K562 (cell line): Measurements from ENCODE around the gene WLS. TPM values are rescaled to one million over a fixed set of nuclear protein-coding genes. Genes with fewer than 3 reads are reported as not detected.

Experiments used
- CBFA2T3 ChIP-seq: fragments of 450-650 bp; IDR thresholded peaks from 2 replicates; pipeline ENCODE4 v1.6.1; 2017
- CTCF ChIP-seq, 3 experiments: IDR thresholded peaks in 2 of 3; conservative IDR thresholded peaks in 1 of 3; 2 replicates each; pipeline ENCODE4 v1.5.1; 2011 to 2012; ENCODE audit warnings: low read length in 3 of 3, mild to moderate bottlenecking in 3 of 3, control low read depth in 2 of 3, improper control_type of control experiment in 1 of 3, inconsistent platforms in 1 of 3, low read depth in 1 of 3, mixed read lengths in 1 of 3, moderate library complexity in 1 of 3; ENCODE audit not compliant: insufficient read depth in 2 of 3
- FOXA3 ChIP-seq, 2 experiments: fragments of 450-650 bp in 1 of 2; sonication (generic) in 1 of 2; formaldehyde crosslinking; IDR thresholded peaks in 1 of 2; conservative IDR thresholded peaks in 1 of 2; 2 replicates each; pipeline versions ENCODE4 v1.4.0 to v1.8.0; 2020 to 2022; ENCODE audit warnings: mild to moderate bottlenecking in 2 of 2, missing genetic modification reagents in 1 of 2
- KAT2B ChIP-seq: IDR thresholded peaks from one replicate; pipeline ENCODE4 v1.6.1; 2012; ENCODE audit warnings: low read depth, mild to moderate bottlenecking, control low read depth, inconsistent platforms, low read length, moderate library complexity
- KLF10 ChIP-seq: fragments of 250-450 bp; sonication (Bioruptor Pico); IDR thresholded peaks from 2 replicates; pipeline ENCODE4 v1.6.1; 2021; ENCODE audit warnings: matching md5 sums
- PHB2 ChIP-seq: fragments of 450-650 bp; IDR thresholded peaks from 2 replicates; pipeline ENCODE4 v1.6.1; 2017; ENCODE audit warnings: low read depth
- PREB ChIP-seq: sonication (generic); formaldehyde crosslinking; IDR thresholded peaks from 2 replicates; pipeline ENCODE4 v1.8.1; 2023; ENCODE audit warnings: mild to moderate bottlenecking, missing genetic modification reagents
- SIX5 ChIP-seq, 2 experiments: IDR thresholded peaks; 2 replicates each; pipeline ENCODE4 v1.6.1; 2011; ENCODE audit warnings: low read length in 2 of 2, borderline replicate concordance in 1 of 2, low read depth in 1 of 2, mild to moderate bottlenecking in 1 of 2, moderate library complexity in 1 of 2; ENCODE audit not compliant: insufficient read depth in 1 of 2
- U2AF2 ChIP-seq: fragments of 200-400 bp; formaldehyde crosslinking; optimal IDR thresholded peaks from 2 replicates; pipeline ENCODE3; 2017; ENCODE audit warnings: low read depth, mild to moderate bottlenecking, low read length
- ZNF354B ChIP-seq: fragments of 250-450 bp; sonication (Bioruptor Pico); IDR thresholded peaks from 2 replicates; pipeline ENCODE4 v1.4.0; 2020
- ZNF778 ChIP-seq: fragments of 450-650 bp; formaldehyde crosslinking; IDR thresholded peaks from 2 replicates; pipeline ENCODE4 v1.4.0; 2020; ENCODE audit warnings: mild to moderate bottlenecking, moderate library complexity
- polyA plus RNA-seq, 8 experiments: library from polyadenylated mRNA; depleted of rRNA in 4 of 8; stranded (reverse) in 5 of 8; unstranded in 3 of 8; fragments of >200 nt; fragmentation: Nextera tagmentation in 2 of 8; fragmentation: Illumina TruSeq in 1 of 8; extraction: Ambion mirVana in 2 of 8; extraction: Trizol in 1 of 8; gene quantifications; 2 replicates each; pipeline versions ENCODE4 v1.2.1 to v1.2.3, GENCODE V29; 2011 to 2014; ENCODE audit warnings: inconsistent platforms in 1 of 8, missing spikeins in 1 of 8
- total RNA-seq, 7 experiments: library from RNA; depleted of rRNA in 6 of 7; stranded (reverse); fragments of >200 nt in 6 of 7; fragmentation: Illumina TruSeq in 2 of 7; extraction: Trizol in 2 of 7; gene quantifications; 2 replicates each; pipeline versions ENCODE4 v1.2.1 to v1.2.3, GENCODE V29; 2011 to 2021; ENCODE audit warnings: low replicate concordance in 1 of 7
- TF ChIP-seq, protein P1 (sequence below): fragments of 250-450 bp; sonication (Bioruptor Pico); IDR thresholded peaks from 2 replicates; pipeline ENCODE4 v1.8.0; 2022; ENCODE audit warnings: moderate library complexity, mild to moderate bottlenecking, inconsistent platforms
- TF ChIP-seq, protein P2 (sequence below): fragments of 250-450 bp; sonication (Bioruptor Pico); IDR thresholded peaks from 2 replicates; pipeline ENCODE4 v1.5.0; 2022; ENCODE audit warnings: mild to moderate bottlenecking

WLS gene
- total and polyA plus RNA-seq, 9 of the 15 experiments (the other 6 are each of a cell fraction or from before 2014, with no cell fraction given): 0.47 TPM; not detected in 8

DNA sequence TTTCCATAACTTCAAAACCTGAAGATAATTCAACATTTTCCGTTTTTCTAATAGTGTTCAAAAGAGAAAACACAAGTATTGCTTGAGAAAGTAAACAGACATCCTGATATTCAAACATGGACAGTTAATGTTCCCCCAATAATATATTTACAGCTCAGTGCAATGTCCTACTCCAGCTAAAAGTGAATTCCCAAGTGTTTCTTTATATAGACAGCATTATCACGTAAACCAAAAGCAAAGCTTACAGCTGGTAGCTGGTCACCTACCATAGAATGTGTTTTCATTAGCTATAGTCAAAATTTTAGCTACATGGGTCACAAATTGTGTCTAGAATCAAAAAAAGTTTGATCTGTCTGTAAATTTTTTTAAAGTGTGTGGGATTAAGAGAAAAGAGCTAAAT lies 34.9 kb downstream of the WLS start (continued):
- TF ChIP-seq PREB (CRISPR knock-in tag) (no peak), CTCF (IDR thresholded peaks at IDR 0.05 in 2 of 3, conservative IDR thresholded peaks at IDR 0.05 in 1 of 3; ENCODE audit: insufficient read depth in 2 of 3, low read depth in 1 of 3, low read length in 3 of 3) (no peak), CBFA2T3 (no peak), ZNF778 (no peak), KLF10 (CRISPR knock-in tag) (no peak), ZNF354B (CRISPR knock-in tag) (no peak), SIX5 (IDR thresholded peaks at IDR 0.05; ENCODE audit: borderline replicate concordance in 1 of 2, insufficient read depth in 1 of 2, low read depth in 1 of 2, low read length in 2 of 2) (no peak), KAT2B (no peak), FOXA3 (CRISPR knock-in tag; conservative IDR thresholded peaks at IDR 0.05 in 1 of 2, IDR thresholded peaks at IDR 0.05 in 1 of 2) (no peak), PHB2 (no peak), U2AF2 (no peak)
- TF ChIP-seq, protein P1, sequence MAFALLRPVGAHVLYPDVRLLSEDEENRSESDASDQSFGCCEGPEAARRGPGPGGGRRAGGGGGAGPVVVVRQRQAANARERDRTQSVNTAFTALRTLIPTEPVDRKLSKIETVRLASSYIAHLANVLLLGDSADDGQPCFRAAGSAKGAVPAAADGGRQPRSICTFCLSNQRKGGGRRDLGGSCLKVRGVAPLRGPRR (CRISPR knock-in tag): no peak
- TF ChIP-seq, protein P2, sequence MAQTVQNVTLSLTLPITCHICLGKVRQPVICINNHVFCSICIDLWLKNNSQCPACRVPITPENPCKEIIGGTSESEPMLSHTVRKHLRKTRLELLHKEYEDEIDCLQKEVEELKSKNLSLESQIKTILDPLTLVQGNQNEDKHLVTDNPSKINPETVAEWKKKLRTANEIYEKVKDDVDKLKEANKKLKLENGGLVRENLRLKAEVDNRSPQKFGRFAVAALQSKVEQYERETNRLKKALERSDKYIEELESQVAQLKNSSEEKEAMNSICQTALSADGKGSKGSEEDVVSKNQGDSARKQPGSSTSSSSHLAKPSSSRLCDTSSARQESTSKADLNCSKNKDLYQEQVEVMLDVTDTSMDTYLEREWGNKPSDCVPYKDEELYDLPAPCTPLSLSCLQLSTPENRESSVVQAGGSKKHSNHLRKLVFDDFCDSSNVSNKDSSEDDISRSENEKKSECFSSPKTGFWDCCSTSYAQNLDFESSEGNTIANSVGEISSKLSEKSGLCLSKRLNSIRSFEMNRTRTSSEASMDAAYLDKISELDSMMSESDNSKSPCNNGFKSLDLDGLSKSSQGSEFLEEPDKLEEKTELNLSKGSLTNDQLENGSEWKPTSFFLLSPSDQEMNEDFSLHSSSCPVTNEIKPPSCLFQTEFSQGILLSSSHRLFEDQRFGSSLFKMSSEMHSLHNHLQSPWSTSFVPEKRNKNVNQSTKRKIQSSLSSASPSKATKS: no peak
